UCSD-AML1 (cell line): ENCODE results near the gene OR11L1.

ENCODE experiments used
- DNase-seq: peaks from one replicate; lab custom pipeline; 2025; ENCODE audit not compliant: unreplicated experiment; lab: John Stamatoyannopoulos, UW

Gene OR11L1, protein sequence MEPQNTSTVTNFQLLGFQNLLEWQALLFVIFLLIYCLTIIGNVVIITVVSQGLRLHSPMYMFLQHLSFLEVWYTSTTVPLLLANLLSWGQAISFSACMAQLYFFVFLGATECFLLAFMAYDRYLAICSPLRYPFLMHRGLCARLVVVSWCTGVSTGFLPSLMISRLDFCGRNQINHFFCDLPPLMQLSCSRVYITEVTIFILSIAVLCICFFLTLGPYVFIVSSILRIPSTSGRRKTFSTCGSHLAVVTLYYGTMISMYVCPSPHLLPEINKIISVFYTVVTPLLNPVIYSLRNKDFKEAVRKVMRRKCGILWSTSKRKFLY

DNA sequence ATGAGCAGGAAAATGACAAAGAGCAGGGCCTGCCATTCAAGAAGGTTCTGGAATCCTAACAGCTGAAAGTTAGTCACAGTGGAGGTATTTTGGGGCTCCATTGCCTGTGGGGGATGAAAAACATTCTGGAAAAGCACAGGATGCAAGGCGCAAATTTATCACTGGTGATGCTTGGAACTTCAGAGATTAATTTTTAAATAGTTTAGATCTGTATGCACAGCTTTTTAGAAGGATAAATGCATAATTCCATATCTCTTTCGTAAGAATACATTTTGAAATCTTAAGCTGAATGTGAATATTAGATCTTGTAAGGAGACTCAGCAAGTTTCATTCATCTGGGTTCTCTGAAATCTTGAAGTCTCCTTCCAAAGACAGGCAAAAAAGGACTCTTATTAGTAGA lies at the start of gene OR11L1:
Gene OR11L1, minus strand, starts transcription at position 101 of the 400 bp plus-strand sequence. Its CDS starts 0 bp downstream, at position 101.
- DNase-seq = no peak

DNA sequence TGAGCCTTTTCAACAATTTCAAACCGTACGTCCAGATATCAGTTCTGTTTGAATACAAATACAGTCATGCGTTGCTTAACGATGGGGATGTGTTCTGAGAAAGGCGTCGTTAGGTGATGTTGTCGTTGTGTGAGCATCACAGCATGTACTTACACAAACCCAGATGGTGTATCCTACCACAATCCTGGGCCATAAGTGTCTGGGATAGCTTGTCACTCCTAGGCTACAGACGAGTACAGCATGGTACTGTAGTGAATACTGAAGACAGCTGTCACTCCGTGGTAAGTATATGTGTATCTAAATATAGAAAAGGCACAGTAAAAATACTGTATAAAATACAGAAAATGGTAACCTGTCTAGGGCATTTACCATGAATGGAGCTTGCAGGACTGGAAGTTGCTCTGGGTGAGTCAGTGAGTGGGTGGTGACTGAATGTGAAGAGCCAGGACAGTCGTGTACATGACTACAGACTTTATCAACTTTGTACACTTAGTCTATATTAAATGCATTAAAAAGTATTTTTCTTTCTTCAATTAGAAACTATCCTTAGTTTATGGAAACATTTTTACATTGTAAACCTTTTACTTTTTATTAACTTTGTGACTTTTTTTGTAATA lies 43.2 kb upstream of the OR11L1 start:
- DNase-seq = no peak

DNA sequence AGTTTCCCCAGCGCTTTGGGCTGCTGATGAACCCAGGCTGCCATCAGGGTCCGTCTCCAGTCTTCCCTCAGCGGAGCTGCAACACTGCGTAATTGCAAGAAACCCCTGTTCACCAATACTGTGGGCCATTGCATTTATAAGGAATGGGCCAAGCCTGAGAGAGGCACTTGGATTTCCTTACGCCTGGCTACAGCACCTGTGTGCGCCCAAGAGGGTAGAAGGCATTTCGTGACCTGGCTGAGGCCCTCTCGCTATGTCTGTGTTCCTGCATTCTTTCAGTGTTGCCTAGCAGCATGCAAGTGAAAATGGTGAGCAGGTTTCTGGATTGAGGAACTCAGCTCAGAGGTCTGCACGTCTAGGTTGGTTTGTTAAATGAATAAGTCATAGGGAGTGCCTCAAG lies 41.6 kb upstream of the OR11L1 start:
- DNase-seq = no peak

DNA sequence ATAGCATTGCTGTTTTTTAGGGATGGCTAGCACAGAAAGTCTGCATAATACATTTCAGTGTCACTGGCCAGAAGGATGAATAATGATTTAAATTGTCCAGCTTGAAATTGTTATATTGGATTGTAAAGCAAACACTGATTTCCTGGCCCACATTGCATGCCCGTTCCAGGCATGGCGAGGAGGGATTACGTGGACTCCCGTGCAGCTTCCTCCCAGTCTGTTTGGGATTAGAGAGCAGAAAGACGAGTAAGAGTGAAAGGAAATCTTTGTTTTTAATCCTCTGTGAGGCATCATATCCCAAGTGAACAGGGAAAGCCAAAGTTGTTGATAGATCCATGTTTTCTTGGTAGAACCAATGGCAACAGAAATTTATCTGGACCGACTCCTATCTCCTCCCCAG lies 23.7 kb upstream of the OR11L1 start:
- DNase-seq = no peak

DNA sequence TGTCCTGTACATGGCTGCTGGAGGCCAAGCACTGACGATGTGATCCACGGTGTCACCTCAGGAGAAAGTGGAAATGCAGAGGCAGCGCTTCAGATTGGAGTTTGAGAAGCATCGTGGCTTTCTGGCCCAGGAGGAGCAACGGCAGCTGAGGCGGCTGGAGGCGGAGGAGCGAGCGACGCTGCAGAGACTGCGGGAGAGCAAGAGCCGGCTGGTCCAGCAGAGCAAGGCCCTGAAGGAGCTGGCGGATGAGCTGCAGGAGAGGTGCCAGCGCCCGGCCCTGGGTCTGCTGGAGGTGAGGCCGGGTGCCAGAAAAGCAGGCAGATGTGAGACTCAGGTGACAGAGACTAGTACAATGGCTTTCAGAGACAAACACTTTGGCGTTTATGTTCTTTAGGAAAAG lies 22.9 kb upstream of the OR11L1 start:
- DNase-seq = no peak

DNA sequence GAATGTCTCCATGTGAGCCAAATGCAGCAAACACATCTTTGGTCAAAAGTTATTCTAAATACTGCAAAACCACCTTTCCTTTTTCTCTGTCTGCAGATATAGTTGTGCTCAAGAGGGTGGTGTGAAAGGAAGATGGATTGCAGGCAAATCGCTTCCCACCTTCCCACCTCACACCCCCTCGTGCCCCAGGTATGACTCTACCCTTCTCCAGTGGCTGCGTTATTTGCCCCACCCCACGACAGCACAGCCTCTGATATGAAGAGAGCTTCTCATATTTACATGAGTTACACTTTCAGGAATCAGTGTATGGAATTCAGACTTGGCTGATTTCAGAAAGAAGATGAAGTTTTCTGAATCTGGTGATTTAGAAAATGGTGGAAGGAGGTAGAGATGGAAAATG lies 21.1 kb upstream of the OR11L1 start:
- no peak for DNase-seq

DNA sequence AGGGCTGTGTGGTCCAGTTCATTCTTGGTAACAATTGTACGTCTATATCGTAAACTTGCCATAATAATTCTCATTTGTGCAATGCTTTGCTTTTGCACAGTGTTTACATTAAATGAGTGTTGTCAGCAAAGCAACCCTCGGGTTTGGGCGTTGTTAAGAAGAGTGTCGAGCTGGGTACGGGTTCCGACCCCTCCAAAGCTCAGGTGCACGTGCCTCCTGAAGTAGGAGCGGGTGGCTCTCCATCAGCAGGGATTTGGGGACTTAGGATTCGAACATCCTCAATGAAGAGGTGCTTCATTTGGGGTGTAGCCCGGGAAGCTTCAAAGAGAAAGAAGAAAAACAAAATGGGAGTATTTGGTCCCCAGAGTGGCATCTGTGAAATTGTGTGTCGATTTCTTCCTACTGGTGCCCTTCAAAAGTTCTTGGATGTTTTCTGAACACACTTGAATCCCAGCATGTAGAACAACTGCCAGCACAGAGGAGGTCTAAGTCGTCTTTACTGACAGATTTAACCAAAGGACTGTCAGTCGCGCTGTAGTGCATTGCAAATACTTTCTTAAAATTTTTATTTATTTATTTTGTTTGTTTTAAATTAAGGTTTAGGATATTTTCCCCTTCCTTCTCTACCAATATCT lies 16.4 kb upstream of the OR11L1 start:
- DNase-seq = peak; percentile 53

DNA sequence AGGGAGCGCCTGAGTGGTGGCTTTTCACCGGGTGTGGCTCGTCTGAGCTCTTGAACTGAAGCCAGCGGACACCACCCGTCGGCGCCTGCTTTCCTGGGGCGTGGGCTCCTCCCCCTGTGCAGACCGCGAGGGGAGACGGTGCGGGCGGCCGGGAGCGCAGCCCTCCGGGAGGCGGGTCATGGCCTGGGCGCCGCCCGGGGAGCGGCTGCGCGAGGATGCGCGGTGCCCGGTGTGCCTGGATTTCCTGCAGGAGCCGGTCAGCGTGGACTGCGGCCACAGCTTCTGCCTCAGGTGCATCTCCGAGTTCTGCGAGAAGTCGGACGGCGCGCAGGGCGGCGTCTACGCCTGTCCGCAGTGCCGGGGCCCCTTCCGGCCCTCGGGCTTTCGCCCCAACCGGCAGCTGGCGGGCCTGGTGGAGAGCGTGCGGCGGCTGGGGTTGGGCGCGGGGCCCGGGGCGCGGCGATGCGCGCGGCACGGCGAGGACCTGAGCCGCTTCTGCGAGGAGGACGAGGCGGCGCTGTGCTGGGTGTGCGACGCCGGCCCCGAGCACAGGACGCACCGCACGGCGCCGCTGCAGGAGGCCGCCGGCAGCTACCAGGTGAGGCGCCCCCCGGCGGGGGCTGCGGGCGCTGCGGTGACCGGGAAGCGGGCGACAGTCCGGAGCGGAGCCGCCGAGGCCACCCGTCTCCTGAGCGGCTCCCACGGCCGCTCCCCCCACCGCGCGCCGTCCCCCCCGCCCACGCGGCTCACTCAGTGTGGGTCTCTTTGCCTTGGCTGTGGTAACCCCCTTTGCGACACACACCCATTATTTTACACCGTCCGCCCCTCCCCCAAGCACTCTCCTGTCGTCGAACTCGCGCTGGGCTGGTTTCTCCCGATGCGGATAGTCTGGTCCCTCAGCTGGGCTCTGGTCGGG lies 15.6 kb upstream of the OR11L1 start, which contains the start of gene TRIM58:
Gene TRIM58, plus strand, starts transcription at position 119 of the 916 bp plus-strand sequence. Its CDS starts 60 bp downstream, at position 179.
- DNase-seq = peak; percentile 87

DNA sequence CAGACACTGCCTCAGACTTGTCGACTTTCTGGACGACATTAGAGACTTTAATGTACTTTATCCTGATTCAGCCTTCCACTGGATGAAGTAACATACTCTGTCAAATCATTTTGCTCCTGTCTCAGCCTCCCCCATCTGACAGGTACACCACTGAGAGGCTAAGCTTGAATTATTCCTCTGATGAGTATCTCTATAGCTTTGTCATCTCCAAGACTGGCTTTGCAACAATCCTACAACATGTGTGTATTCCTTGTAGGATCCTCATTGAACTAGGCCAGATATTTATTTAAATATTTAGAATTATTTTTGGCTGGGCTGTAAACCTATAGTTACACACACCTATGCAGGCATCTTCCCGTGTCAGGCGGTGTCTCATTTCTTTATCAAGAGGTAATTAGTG lies 14.2 kb upstream of the OR11L1 start:
- no peak for DNase-seq

DNA sequence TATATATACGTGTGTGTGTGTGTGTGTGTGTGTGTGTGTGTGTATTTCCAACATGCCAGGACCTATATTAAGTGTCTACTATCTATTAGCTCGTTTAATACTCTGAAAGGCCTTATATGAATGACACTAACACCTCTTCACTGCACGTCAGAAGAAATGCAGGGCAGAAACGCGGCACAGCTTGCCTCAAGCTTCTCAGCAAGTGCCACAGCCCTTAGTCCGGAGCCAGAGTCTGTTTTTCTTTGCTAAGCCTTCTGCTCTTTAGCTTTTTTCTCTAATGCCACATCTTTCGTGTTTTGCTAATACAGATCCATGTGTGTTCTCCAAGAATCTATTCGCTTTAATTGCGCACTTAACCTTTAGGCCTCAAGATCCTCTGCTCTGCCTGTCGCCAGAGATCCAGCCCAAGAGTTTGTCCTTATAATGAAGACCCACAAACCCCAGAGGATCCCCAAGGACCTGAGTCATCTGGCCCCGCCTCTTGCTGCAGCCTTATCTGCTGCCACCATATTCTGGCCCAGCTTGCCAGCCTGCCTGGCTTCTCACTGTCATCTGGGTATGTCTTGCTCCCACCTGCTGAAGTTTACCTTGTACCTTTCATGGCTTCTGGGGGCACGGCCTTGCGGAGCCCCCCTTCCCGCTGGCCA lies 13.3 kb upstream of the OR11L1 start:
- DNase-seq = peak; percentile 65

DNA sequence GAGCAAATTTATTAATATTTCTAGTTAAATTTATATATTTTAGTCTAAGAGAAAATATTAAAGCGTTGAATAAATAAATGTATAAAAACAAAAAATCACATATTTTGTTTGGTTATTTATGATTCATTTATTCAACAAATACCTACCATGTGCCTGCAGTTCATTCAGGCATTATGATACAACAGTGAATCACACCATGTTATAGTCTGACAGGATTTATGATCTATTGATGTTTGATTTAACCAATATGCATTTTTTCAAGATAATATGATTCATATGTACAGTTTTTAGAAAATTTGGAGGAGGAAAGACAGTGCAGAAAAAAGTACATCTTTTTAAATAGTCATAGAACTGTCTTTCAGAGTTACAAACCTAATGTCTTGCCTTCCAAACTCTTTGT lies 7.9 kb upstream of the OR11L1 start:
- DNase-seq = no peak

DNA sequence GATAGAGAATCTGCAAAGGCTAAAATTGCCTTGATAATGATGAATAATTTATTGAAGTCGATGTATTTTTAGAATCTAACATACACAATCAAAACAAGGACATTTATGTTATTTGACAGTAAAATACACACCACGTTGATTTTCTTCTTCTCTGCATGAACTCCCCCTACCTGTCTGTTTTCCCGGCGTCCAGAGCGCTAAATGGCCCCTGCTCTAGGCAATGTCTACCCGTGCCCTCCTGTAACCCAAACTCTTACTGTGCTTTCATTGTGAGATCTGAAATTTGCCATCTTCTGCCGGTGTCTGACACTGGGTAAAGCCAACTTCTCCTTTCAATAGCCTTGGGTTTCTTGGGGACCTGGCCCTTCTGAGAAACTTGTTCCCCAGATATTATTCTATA lies 6.7 kb upstream of the OR11L1 start:
- DNase-seq = no peak

DNA sequence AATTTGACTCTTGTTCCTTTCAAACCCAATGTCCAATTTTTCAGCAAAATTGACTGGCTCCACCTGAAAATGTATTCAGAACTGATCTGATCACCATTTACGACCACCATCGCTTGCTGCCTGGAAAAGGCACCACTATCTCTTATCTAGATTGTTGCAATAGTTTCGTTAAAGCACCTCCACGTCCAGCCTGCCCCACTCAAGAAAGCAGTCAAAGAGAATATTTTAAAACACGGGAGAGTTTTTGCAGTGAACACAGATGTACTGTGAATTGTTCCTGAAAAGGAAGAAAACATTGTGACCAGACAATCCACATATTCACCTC lies 4.0 kb upstream of the OR11L1 start:
- DNase-seq = no peak

DNA sequence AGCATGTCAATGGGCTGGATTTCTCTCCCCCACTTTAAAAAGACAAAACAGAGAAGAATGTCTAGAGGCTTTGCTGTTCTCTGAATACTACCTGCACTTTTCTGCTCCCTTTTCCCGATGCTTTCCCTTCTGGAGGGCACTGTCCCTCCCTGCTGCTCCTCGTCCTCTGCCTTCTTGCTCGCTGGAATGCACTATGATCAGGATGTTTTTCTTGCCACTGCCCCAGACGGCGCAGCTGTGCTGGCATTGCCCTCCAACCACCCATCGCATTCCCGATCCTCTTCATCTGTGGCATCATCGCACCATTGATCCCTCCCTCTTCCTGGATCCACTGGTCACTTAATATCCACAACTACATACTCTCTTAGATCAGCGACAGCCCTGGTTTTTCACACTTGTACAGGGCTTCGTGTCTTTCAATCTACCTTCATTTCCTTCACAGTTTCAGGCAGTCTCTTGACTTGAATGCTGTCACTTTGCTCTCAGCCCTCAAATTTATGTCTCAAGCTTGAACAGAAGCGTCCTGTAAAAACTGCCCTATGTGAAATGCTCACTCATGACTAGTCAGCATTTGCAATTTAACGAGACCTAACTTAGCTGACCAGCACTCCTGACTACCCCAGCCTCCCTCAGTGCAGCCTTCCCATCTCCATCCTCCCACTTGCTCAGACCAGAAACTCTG lies 3.5 kb upstream of the OR11L1 start:
- DNase-seq = no peak

DNA sequence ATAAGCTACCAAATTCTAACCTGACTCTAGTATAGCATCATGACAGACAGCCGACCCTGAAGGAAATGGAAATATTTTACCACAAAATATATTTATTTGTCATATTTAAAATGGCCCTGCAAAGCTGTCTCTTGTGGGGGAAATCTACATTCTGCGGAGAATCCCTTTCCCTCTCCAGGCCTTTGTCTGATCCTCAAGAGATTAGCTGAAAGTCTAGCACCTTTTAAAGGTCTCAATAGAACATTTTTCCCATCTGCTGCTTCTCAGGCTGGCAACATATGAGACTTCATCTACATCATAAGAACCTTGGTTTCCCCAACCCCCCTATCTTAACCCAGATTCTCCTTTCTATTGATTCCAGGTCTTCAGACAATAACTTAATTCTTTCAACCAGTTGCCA lies 1.7 kb upstream of the OR11L1 start:
- no peak for DNase-seq

DNA sequence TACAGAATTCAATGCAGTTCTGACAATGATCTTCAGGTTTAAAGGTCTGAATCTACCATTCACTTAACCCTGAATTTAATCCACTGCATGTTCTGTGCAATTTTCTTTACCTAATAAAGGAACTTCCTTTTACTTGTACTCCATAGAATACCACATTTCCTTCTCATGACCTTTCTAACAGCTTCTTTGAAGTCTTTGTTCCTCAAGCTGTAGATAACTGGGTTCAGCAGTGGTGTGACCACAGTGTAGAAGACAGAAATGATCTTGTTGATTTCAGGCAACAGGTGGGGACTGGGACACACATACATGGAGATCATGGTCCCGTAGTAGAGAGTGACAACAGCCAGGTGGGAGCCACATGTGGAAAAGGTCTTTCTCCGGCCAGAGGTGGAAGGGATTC lies 878 bp downstream of the OR11L1 start:
- peak; percentile 15 for DNase-seq

DNA sequence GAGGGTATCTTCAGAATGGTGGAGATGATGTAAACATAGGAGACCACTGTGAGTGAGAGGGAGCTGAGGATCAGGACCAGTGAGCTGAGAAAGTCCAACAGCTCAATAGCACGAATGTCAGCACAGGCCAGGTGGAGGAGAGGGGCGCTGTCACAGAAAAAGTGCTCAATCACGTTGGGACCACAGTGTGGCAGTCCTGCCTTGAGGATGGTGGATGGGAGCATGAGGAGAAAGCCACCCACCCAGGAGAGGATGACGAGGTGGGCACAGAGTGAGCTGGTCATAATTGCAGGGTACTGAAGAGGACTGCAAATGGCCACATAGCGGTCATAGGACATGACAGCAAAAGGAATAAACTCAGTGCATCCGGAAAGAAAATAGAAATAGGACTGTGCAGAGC lies 8.1 kb downstream of the OR11L1 start:
- DNase-seq = no peak

DNA sequence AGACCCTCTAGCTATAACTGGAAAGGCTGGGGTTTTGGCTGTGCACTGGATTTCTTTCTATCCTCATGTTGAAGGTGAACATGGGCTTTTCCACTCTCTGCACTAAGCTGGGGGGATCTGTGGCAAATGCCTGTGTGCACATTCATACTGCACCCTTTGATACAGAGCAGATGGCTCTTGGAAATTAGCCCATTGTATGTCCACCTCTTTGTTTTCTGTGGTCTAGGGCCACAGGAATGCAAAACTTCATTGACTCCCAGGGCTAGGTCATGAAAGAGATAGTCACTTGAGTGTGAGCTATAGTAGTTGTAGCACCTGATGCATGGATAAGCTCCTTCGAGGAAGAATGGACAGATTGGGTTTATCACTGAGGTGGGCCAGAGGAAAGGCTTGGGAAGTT lies 12.0 kb downstream of the OR11L1 start:
- no peak for DNase-seq

DNA sequence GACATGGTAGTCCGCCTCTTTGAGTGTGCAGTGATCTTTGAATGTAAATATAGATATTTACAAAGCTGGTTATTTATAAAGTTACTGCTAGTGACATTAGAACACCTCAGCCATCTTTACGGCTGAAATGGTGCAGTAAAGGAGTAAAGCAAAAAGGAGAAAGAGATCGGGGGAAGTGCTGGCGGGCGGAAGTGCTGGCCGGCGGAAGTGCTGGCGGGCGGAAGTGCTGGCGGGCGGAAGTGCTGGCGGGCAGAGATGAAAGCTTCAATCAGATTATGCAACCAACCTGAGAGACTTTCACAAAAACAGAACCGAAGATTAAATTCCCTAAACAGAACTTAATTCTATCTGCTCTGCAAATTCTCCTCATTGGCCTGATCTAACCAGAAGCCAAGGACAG lies 16.3 kb downstream of the OR11L1 start:
- peak; percentile 37 for DNase-seq

DNA sequence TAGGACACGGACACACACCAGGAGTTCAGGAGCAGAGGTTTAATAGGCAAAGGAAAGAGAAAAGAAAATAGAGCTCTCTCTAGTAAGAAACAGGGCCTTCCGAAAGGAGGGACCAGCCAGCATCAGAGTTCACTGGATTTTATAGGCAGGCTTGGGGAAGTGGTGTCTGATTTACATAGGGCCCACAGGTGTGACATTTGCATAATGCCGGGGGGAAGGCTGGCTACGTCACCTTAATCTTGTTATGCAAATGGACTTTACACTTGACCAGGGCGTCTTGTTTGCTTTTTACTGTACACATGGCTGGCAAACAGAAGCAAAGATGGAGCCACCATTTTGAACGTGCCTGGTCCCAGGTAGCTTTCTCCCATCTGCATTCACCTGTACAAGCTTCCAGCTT lies 17.7 kb downstream of the OR11L1 start, which contains the start of gene OR14A16:
Gene OR14A16, minus strand, starts transcription at position 97 of the 400 bp plus-strand sequence. CDS start 8,390 bp downstream, outside the sequence.
- DNase-seq = no peak
